Measurements from ENCODE around the gene STK39. TPM values are rescaled to one million over a fixed set of nuclear protein-coding genes. Genes with fewer than 3 reads are reported as not detected.

STK39 gene
- total and polyA plus RNA-seq, 2 donors (not counting 1 experiment from before 2014, with no cell fraction given) = 2.3 to 14.6 TPM

GRCh38 chr2:168183308-168183997, 63.9 kb downstream of the STK39 start:
- Histone ChIP-seq H3K79me2 (ENCODE audit: control insufficient read depth, insufficient read depth, low read length) (peaks cover 6% of the 10 kb centered on the region), H3K36me3 (replicated peaks in 1 of 2; ENCODE audit: control extremely low read depth in 1 of 2, control insufficient read depth in 1 of 2, extremely low read depth in 1 of 2, insufficient read depth in 2 of 2, low read length in 1 of 2) (no peaks in the 10 kb centered on the region), H3K27ac (ENCODE audit: low read length in 2 of 2) (no peak overlapping the region), H3K4me1 (ENCODE audit: control insufficient read depth in 2 of 2, insufficient read depth in 2 of 2, low read length in 2 of 2) (no peaks in the 10 kb centered on the region), H3K9ac (ENCODE audit: low read length) (no peak overlapping the region), H4K20me1 (ENCODE audit: control insufficient read depth, insufficient read depth, low read length, poor library complexity, severe bottlenecking) (no peaks in the 10 kb centered on the region), H2AFZ (ENCODE audit: insufficient read depth, low read depth, low read length, poor library complexity, severe bottlenecking) (no peak overlapping the region), H3K27me3 (replicated peaks in 1 of 4; ENCODE audit: control extremely low read depth in 1 of 4, control insufficient read depth in 3 of 4, insufficient read depth in 4 of 4, low read length in 3 of 4) (no peaks in the 10 kb centered on the region), H3K4me3 (ENCODE audit: control extremely low read depth in 1 of 5, extremely low read depth in 1 of 5, insufficient read depth in 1 of 5, low read depth in 2 of 5, low read length in 4 of 5) (no peak overlapping the region), H3K4me2 (replicated peaks; ENCODE audit: low read depth, low read length, poor library complexity, severe bottlenecking) (no peak overlapping the region), H3K9me3 (ENCODE audit: control extremely low read depth in 1 of 3, control insufficient read depth in 2 of 3, insufficient read depth in 1 of 3, low read length in 2 of 3) (no peaks in the 10 kb centered on the region)
- ATAC-seq (ENCODE audit: low read depth) (no peak), DNase-seq (no peak)
- no peaks in the 10 kb centered on the region for H3K4me1 Mint-ChIP-seq
- TF ChIP-seq CTCF (IDR thresholded peaks at IDR 0.05) (no peak), EZH2 (IDR thresholded peaks at IDR 0.05; ENCODE audit: borderline replicate concordance, insufficient read depth, low read depth, low read length, poor library complexity, severe bottlenecking) (no peak)
- no peak overlapping the region for H3K27ac Mint-ChIP-seq
- intact Hi-C loops (cut with micrococcal nuclease) = no loop called here
- WGBS (ENCODE audit: insufficient coverage) = 100% methylated on average over 4 of the region's 4 CpGs
- POLR2A ChIA-PET = no interaction called here
- no peaks in the 10 kb centered on the region for H3K27me3 Mint-ChIP-seq
- CTCF ChIA-PET = no interaction called here
- H3K9me3 Mint-ChIP-seq (ENCODE audit: insufficient read depth) = no peaks in the 10 kb centered on the region
- H3K4me3 Mint-ChIP-seq = no peak overlapping the region

- Histone ChIP-seq H4K20me1 (ENCODE audit: control insufficient read depth, insufficient read depth, low read length, poor library complexity, severe bottlenecking) (no peaks in the 10 kb centered on the region), H2AFZ (ENCODE audit: insufficient read depth, low read depth, low read length, poor library complexity, severe bottlenecking) (no peak overlapping the region), H3K4me3 (ENCODE audit: control extremely low read depth in 1 of 5, extremely low read depth in 1 of 5, insufficient read depth in 1 of 5, low read depth in 2 of 5, low read length in 4 of 5) (no peak overlapping the region), H3K27me3 (replicated peaks in 1 of 4; ENCODE audit: control extremely low read depth in 1 of 4, control insufficient read depth in 3 of 4, insufficient read depth in 4 of 4, low read length in 3 of 4) (no peaks in the 10 kb centered on the region), H3K9me3 (ENCODE audit: control extremely low read depth in 1 of 3, control insufficient read depth in 2 of 3, insufficient read depth in 1 of 3, low read length in 2 of 3) (no peaks in the 10 kb centered on the region), H3K36me3 (replicated peaks in 1 of 2; ENCODE audit: control extremely low read depth in 1 of 2, control insufficient read depth in 1 of 2, extremely low read depth in 1 of 2, insufficient read depth in 2 of 2, low read length in 1 of 2) (no peaks in the 10 kb centered on the region), H3K4me2 (replicated peaks; ENCODE audit: low read depth, low read length, poor library complexity, severe bottlenecking) (no peak overlapping the region), H3K9ac (ENCODE audit: low read length) (no peak overlapping the region), H3K79me2 (ENCODE audit: control insufficient read depth, insufficient read depth, low read length) (peaks cover 6% of the 10 kb centered on the region), H3K4me1 (ENCODE audit: control insufficient read depth in 2 of 2, insufficient read depth in 2 of 2, low read length in 2 of 2) (peaks cover under 1 to 2% of the 10 kb centered on the region in 2 donors), H3K27ac (ENCODE audit: low read length in 2 of 2) (no peak overlapping the region)
- CTCF ChIA-PET = no interaction called here
- POLR2A ChIA-PET = no interaction called here
- TF ChIP-seq EZH2 (IDR thresholded peaks at IDR 0.05; ENCODE audit: borderline replicate concordance, insufficient read depth, low read depth, low read length, poor library complexity, severe bottlenecking) (no peak), CTCF (IDR thresholded peaks at IDR 0.05) (no peak)
- Mint-ChIP-seq H3K4me3 (no peak overlapping the region), H3K27ac (no peak overlapping the region), H3K9me3 (ENCODE audit: insufficient read depth) (no peaks in the 10 kb centered on the region), H3K27me3 (no peaks in the 10 kb centered on the region), H3K4me1 (peaks cover 4% of the 10 kb centered on the region)
- WGBS (ENCODE audit: insufficient coverage) = 100% methylated on average over 4 of the region's 5 CpGs
- DNase-seq = no peak
- intact Hi-C loops (cut with micrococcal nuclease) = no loop called here
- ATAC-seq (ENCODE audit: low read depth) = no peak
These were observed 64.7 kb downstream of the STK39 start for GRCh38 chr2:168182550-168183249.

All from B cell (primary cell).